Loucy (cell line): Measurements from ENCODE around the gene INTS14.

Experiments
- CTCF ChIP-seq: fragments of 200-600 bp; sonication (generic); conservative IDR thresholded peaks from 2 replicates; pipeline ENCODE4 v1.5.1; 2014; ENCODE audit warnings: mild to moderate bottlenecking, antibody characterized with exemption, low read length
- EZH2phosphoT487 ChIP-seq: fragments of 200-600 bp; IDR thresholded peaks from 2 replicates; pipeline ENCODE4 v1.6.1; 2018; ENCODE audit warnings: antibody characterized with exemption, mild to moderate bottlenecking, moderate library complexity, borderline replicate concordance

DNA sequence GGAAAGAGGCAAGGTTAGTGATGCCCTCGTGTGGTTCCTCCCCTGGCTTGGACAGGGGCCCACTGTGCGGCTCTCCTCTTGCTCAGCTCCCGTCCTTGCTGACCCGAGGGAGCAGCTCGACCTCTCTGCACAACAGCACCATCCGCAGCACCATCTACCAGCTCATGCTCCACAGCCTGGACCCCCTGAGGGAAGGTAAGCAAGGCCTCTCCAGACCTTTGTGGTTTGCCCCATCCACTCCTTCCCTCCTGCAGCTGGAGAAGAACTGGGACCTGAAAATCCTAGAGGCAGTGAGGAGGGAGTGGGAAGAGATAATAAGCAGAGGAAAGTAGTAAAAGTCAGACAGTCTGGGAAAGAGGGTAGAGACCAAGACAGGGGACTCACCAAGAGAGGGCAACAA is 28.6 kb upstream of the INTS14 start:
- no peak for TF ChIP-seq CTCF
- TF ChIP-seq EZH2phosphoT487 = no peak
